HG03521 (cell line): ENCODE data around the gene SUCNR1.
"Not testable (repeated sequence)": the region's sequence is repeated elsewhere in the genome, so short reads cannot be mapped to it uniquely, and the experiment has no call there.

ENCODE experiments used
- ATAC-seq: cut with Tn5 transposase; IDR thresholded peaks from one replicate; pipeline ENCODE4 v1.9.1; 2021; ENCODE audit warnings: mild to moderate bottlenecking, moderate library complexity; ENCODE audit not compliant: unreplicated experiment

SUCNR1 gene

DNA sequence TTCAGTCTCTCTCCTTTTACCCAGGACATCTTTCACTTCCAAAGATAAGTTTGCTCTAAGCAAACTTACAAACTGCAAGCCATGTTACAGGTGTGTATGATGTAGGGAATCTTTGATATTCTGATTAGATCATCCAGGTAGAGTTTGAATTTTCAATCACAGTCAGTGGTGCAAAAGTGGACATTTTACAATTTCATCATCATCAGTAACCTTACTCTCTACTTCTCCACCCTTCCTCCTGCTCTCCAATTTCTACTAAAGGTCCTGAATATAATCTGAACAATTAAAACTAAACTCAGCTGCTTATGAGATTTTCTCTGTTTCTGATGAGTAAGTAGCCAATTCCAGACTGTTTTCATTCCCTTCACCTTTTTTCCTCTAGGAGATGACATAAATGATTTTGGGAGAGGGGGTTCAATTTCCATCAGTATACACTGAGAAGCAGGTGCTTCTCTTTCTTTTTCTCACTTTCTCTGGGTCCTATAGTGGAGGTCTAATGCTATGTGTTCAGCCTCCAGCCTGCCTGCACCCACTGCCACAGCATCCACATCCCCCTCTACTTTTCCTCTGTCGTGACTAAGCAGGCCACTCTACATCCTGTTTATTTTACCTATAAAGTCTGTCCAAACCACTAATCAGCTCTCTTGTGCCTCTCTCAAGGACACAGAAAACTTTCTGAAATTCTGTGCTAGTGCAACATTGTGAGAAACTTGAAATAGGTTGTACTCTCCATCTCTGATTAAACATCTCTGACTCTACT is 27.6 kb downstream of the SUCNR1 start:
- ATAC-seq = no peak

DNA sequence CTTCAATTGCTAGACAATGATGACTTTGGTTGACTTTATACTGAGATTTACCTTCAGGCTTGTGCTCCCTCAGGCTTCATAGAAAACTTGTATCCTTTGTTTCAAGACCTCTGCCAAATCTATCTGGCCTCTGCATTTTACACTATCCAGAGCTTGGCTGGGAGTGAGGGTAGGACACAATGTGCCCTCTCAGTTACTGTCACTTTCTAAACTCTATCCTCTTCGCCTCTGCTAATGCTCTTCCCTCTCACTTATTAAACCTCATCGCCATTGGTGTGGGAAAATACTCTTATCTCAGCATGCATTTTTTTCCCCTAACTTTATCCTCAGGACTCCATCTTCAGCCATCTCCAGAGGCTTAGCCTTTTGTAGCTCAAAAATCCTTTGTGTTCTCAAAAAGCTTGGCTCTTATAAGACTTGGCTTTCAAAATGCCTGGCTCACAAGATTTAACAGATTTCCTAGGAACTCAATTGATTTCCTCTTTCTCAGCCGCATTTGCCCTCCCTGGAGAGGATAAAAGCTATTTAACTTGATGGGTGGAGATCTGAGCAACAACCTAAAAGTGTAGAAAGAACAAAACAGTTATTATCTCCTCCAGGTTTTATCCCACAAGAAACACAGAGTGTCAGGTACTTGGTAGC is 28.3 kb downstream of the SUCNR1 start:
- ATAC-seq = no peak

DNA sequence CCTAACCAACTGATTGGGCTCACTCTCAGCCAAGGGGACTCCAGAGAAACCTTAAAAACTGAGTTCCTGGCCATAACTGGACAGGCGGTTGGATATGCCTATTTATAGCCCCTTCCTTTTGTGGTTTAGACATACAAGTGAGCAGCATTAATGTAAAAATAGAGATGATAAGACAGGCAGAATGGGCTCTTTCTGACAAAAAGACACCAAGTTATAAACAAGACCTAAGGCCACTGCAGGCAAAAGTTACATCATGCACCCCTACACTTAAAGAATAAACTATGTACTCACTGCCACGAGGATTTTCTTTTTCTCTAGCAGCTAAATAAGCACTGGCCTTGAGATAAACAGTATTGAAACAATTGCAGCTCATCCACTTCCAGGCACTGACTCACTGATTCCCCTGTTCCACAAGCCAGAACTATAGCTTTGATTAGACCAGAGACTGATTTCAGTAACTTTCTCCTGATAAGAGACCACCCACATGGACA is 30.1 kb downstream of the SUCNR1 start:
- ATAC-seq = no peak

DNA sequence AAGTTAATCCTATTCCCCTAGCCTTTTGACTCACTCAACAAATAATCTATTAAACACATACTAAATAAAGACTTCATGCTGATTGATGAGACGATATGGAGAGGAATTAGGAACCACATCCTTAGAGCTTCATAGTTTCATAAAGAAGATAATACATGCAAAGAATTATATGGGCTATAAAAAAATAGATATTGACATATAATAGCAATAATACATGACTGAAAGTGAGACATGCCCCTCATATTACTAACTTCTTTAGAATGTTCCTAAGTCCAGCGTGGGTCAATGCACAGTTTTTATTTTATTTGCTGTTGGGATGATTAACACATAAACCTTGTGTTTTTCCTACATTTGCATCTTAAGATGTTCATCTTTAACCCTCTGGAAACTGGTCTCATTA is 32.2 kb downstream of the SUCNR1 start:
- ATAC-seq = no peak

- no peak for ATAC-seq
Measured at GRCh38 chr3:151906751-151907150, 33.3 kb downstream of the SUCNR1 start.

GRCh38 chr3:151908399-151908798 is 35.0 kb downstream of the SUCNR1 start:
- ATAC-seq = no peak

- ATAC-seq = no peak
Measured at GRCh38 chr3:151909681-151910405, 36.4 kb downstream of the SUCNR1 start.

DNA sequence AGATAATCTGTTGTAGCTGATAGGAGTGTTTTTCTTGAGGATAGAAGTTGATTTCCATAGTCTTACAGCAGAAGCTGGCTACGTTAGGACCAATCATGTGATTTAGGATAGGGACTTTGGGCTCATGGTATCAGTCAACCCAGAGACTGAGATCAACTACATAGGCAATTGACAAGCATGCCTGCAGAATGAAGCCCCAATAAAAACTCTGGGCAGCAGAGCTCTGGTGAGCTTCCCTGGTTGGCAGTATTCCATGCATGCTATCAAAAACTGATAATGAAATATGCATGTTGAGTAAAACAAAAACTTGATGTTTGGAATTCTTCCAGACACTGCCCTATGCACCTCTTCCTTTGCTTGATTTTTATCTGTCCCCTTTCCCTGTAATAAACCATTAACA is 38.0 kb downstream of the SUCNR1 start:
- ATAC-seq = no peak

DNA sequence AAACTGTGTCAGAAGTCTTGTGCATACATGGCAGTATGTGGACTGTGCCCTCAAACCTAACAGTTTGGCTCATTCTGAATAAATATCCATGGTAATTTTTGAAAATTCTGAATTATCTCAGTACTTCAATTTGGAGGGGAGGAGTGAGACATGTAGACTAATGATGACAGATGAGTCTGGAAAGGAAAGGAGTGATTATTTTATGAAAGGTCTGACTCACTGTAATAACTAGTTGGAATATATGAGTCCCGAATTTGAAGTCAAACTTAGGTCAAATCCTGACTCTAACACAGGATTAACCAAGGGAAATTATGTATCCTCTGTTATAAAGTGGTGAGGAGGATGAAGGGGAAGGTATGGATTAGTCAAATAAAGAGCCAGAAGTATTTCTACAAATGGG is 38.6 kb downstream of the SUCNR1 start:
- no peak for ATAC-seq

GRCh38 chr3:151916781-151917180 is 43.3 kb downstream of the SUCNR1 start:
- ATAC-seq = no peak

GRCh38 chr3:151918253-151919029 is 45.0 kb downstream of the SUCNR1 start:
- ATAC-seq = no peak

- ATAC-seq = no peak
Measured at GRCh38 chr3:151919030-151919328, 45.5 kb downstream of the SUCNR1 start.

DNA sequence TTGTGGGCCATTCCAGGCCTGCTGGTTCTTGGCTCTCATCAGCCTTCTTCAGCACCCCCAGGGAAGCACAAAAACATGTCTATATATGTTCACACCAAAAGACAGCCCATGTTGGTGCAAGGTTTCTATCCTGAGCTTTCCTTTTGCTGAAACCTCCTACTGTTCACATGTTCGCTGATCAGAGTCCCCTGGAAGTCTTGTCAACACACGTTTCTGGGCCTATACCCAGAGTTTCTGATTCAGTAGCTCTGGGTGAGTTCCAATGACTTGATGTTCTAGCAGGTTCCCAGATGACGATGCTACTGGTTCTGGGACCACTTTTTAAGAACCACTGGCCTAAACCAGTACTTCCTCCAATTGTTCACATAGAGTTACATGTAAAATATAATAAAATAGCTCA is 46.0 kb downstream of the SUCNR1 start:
- no peak for ATAC-seq

DNA sequence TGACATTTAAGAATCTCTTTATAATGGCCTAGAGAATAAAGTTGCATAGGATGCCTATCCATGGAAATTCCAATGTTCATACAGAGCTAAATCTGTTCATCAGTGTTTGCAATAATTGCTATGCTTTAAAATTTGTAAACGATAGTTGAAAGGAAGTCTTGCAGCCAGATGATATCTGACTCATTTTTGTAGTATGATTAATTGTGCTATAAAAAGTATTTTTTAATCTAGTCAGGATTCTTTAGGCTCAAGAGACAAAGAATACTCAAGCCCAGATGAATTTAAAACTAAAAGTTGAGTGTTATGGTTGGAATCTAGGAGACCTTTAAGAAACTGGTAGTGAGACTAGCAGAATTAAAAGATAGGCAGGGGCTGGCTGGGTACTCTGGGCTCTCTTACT is 50.5 kb downstream of the SUCNR1 start:
- ATAC-seq = no peak

DNA sequence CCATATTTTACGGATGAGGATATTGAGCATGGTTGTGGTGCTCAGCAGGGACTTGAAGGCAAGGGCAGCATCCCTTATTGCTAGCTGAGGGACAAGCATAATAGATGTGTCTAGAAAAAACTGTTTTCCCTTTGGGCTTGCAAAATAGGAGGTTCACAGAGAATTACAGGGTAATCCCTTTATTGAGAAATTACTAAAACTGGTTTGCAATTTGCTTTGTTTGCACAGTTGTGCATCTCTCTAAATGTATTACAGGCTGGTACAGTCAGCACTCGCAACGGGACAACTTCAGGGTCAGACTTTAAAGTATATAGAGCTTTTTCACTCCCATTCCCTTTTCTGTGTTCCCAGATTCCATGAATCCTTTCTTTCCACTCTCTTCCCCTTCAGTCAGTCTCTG is 51.3 kb downstream of the SUCNR1 start:
- ATAC-seq = no peak

DNA sequence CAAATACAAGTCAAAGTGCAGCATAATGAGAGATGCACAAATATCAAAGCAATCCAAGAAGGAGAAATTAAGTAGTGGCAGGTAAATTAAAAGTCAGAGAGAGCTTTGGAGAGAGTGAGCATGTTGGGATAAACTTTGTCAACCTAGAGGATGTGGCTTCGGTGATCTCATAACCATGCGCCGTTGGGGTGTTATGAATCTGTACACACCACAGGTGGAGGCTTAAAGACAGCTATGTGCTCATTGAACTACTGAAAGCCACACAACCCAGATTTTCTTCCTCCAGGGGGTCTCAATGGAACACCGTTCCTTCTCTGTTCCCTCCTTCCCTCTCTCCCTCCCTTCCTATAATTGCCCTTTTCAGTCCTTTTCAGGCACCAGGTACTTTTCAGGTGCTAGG is 52.0 kb downstream of the SUCNR1 start:
- ATAC-seq = no peak

- ATAC-seq = no peak
Measured at GRCh38 chr3:151925876-151926275, 52.4 kb downstream of the SUCNR1 start.

DNA sequence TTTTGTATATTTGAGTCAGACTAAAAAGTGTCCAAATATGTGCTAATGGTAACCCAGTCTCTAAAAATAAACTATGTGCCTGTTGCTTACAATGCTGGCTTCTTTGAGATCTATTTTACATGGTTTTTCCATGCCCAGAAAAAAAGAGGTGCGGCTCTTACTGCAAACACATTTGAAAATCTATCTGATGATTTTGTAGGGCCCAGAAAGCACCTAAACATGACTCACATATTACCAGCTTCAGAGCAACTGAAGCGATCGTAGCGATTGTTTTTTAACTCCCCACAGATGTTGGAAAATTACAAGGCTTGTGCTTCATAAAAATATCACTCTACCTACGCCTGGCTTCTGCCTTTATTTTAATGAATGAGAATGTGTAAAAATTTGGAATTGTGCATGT is 53.5 kb downstream of the SUCNR1 start:
- no peak for ATAC-seq

- not testable (repeated sequence) for ATAC-seq
Measured at GRCh38 chr3:151927915-151928525, 54.6 kb downstream of the SUCNR1 start.

DNA sequence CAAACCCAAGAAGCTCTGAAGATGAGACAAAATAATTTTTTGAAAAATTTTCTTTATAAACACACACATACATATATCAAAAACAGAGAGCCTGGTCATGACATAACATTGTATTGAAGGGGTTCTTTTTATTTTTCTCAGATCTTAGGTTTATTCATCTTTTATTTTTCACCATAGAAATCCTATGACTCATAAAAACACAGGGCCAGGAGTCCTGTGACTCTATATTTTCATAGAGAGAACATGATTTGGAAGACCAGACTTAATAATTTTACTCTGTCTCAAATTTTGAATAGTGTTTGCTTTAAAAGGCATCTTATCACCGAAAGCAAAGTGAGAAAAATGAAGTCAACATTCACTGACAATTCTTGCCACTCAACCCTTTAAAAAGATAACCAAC is 57.7 kb downstream of the SUCNR1 start:
- ATAC-seq = no peak
